Measurements from ENCODE around the gene IFITM5.

DNA sequence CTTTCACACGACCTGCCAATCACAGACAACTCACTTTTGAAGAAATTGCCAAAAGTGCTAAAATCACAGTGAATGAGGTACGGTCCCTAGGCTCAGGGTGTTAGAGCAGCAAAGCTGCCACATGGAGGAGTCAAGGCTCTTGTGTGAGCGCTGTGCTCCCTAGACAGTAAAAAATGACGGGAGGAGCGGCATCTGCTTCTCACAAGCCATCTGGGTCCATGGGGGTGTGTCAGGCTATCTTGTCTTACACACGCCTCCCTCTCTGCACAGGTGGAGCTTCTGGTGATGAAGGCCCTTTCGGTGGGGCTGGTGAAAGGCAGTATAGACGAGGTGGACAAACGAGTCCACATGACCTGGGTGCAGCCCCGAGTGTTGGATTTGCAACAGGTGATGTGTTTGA lies 47.8 kb downstream of the IFITM5 start:
- TF ChIP-seq, protein P1, sequence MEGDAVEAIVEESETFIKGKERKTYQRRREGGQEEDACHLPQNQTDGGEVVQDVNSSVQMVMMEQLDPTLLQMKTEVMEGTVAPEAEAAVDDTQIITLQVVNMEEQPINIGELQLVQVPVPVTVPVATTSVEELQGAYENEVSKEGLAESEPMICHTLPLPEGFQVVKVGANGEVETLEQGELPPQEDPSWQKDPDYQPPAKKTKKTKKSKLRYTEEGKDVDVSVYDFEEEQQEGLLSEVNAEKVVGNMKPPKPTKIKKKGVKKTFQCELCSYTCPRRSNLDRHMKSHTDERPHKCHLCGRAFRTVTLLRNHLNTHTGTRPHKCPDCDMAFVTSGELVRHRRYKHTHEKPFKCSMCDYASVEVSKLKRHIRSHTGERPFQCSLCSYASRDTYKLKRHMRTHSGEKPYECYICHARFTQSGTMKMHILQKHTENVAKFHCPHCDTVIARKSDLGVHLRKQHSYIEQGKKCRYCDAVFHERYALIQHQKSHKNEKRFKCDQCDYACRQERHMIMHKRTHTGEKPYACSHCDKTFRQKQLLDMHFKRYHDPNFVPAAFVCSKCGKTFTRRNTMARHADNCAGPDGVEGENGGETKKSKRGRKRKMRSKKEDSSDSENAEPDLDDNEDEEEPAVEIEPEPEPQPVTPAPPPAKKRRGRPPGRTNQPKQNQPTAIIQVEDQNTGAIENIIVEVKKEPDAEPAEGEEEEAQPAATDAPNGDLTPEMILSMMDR (IDR thresholded peaks at IDR 0.05), result no peak
- TF ChIP-seq POLR2A (IDR thresholded peaks at IDR 0.05), result no peak

All from thyroid gland (tissue), 4 donors.